HG03469 (cell line): ENCODE results near the gene MGST3.
A peak's percentile ranks its signal among the peaks of the same experiment; 100 is the strongest.
"Not testable (repeated sequence)": the region's sequence is repeated elsewhere in the genome, so short reads cannot be mapped to it uniquely, and the experiment has no call there.

ENCODE experiments used
- ATAC-seq: cut with Tn5 transposase; IDR thresholded peaks from one replicate; pipeline ENCODE4 v1.9.1; 2021; ENCODE audit warnings: mild to moderate bottlenecking, moderate library complexity, moderate number of reproducible peaks; ENCODE audit not compliant: unreplicated experiment

Gene MGST3

GRCh38 chr1:165628147-165628822 is 2.7 kb upstream of the MGST3 start:
- ATAC-seq: no peak

- ATAC-seq: no peak
Measured at GRCh38 chr1:165629151-165629550, 1.9 kb upstream of the MGST3 start.

- ATAC-seq: no peak
Measured at GRCh38 chr1:165629848-165630628, 996 bp upstream of the MGST3 start.

- ATAC-seq: peak; percentile 24
Measured at GRCh38 chr1:165631342-165632151, 513 bp downstream of the MGST3 start.

GRCh38 chr1:165632152-165632469 is 1.1 kb downstream of the MGST3 start:
- no peak for ATAC-seq

GRCh38 chr1:165632491-165632890 is 1.5 kb downstream of the MGST3 start:
- no peak for ATAC-seq

GRCh38 chr1:165633614-165634013 is 2.6 kb downstream of the MGST3 start:
- no peak for ATAC-seq

GRCh38 chr1:165634154-165634921 is 3.3 kb downstream of the MGST3 start:
- ATAC-seq: no peak

- ATAC-seq: no peak
Measured at GRCh38 chr1:165635329-165635728, 4.3 kb downstream of the MGST3 start.

GRCh38 chr1:165635823-165636222 is 4.8 kb downstream of the MGST3 start:
- ATAC-seq: no peak

GRCh38 chr1:165637427-165637826 is 6.4 kb downstream of the MGST3 start:
- ATAC-seq: no peak

- ATAC-seq: not testable (repeated sequence)
Measured at GRCh38 chr1:165638211-165638610, 7.2 kb downstream of the MGST3 start.

- ATAC-seq: no peak
Measured at GRCh38 chr1:165639821-165640623, 9.0 kb downstream of the MGST3 start.

- no peak for ATAC-seq
Measured at GRCh38 chr1:165641231-165641987, 10.4 kb downstream of the MGST3 start.

GRCh38 chr1:165644064-165644735 is 13.2 kb downstream of the MGST3 start:
- ATAC-seq: no peak

GRCh38 chr1:165645654-165646366 is 14.8 kb downstream of the MGST3 start:
- no peak for ATAC-seq

GRCh38 chr1:165647517-165647916 is 16.5 kb downstream of the MGST3 start:
- ATAC-seq: no peak

- no peak for ATAC-seq
Measured at GRCh38 chr1:165647970-165648369, 16.9 kb downstream of the MGST3 start.
